Peyer's patch (tissue), 4 donors: ENCODE measurements around the gene ATP5PD. TPM values are rescaled to one million over a fixed set of nuclear protein-coding genes. Genes with fewer than 3 reads are reported as not detected.
A peak's percentile ranks its signal among the peaks of the same experiment; 100 is the strongest.
"Not testable (repeated sequence)": the region's sequence is repeated elsewhere in the genome, so short reads cannot be mapped to it uniquely, and the experiment has no call there.

Experiments used
- DNase-seq, 3 donors: peaks; one replicate each; pipeline ENCODE4 v3.0.0-alpha.2; 2017 to 2019
- H3K27ac ChIP-seq, 4 donors: fragments of 200-600 bp; sonication (generic); one replicate each; pipeline ENCODE4 v1.5.1; 2016 to 2019
- H3K27me3 ChIP-seq, 2 donors: fragments of 200-600 bp; sonication (generic); one replicate each; pipeline ENCODE4 v1.5.1; 2019
- H3K36me3 ChIP-seq, 3 donors: fragments of 200-600 bp; sonication (generic); one replicate each; pipeline ENCODE4 v1.5.1; 2016 to 2019
- H3K4me1 ChIP-seq, 4 donors: fragments of 200-600 bp; sonication (generic); one replicate each; pipeline ENCODE4 v1.5.1; 2016 to 2019
- H3K4me3 ChIP-seq, 4 donors: fragments of 200-600 bp; sonication (generic); 1 replicate in 3 of 4; 2 replicates in 1 of 4; pipeline ENCODE4 v1.5.1; 2016 to 2019; ENCODE audit warnings: mild to moderate bottlenecking in 1 of 4
- H3K9me3 ChIP-seq, 4 donors: fragments of 200-600 bp; sonication (generic); one replicate each; pipeline ENCODE4 v1.5.1; 2016 to 2019; ENCODE audit warnings: mild to moderate bottlenecking in 1 of 4
- POLR2A ChIP-seq, 2 donors: fragments of 450-650 bp; IDR thresholded peaks; one replicate each; pipeline ENCODE4 v1.5.1; 2017; ENCODE audit warnings: antibody characterized with exemption in 2 of 2, mild to moderate bottlenecking in 2 of 2, moderate library complexity in 2 of 2
- total RNA-seq, 4 donors: library from RNA; depleted of rRNA; stranded (reverse); fragments of >200 nt; gene quantifications; one replicate each; pipeline ENCODE4 v1.1.0, GENCODE V29; 2016
- TF ChIP-seq, protein P1 (sequence below), 6 experiments: fragments of 450-650 bp in 4 of 6; fragments of 200-600 bp in 2 of 6; sonication (generic) in 1 of 6; IDR thresholded peaks; one replicate each; pipeline ENCODE4 v1.5.1; 2017 to 2019; ENCODE audit warnings: antibody characterized with exemption in 6 of 6, mild to moderate bottlenecking in 3 of 6, moderate library complexity in 1 of 6

Gene ATP5PD
- total RNA-seq, 4 donors from 2014 or later = 202 to 302 (median 247) TPM

GRCh38 chr17:75008373-75008772 lies 38.4 kb downstream of the ATP5PD start:
- Histone ChIP-seq H3K9me3 (no peaks in the 10 kb centered on the region), H3K4me1 (peaks cover 0 to 16% (median 5%) of the 10 kb centered on the region in 4 donors), H3K27ac (no peak overlapping the region), H3K27me3 (no peaks in the 10 kb centered on the region), H3K36me3 (peaks cover 0 to 15% (median 0%) of the 10 kb centered on the region in 3 donors), H3K4me3 (no peak overlapping the region)
- no peak for TF ChIP-seq POLR2A (IDR thresholded peaks at IDR 0.05)
- TF ChIP-seq, protein P1, sequence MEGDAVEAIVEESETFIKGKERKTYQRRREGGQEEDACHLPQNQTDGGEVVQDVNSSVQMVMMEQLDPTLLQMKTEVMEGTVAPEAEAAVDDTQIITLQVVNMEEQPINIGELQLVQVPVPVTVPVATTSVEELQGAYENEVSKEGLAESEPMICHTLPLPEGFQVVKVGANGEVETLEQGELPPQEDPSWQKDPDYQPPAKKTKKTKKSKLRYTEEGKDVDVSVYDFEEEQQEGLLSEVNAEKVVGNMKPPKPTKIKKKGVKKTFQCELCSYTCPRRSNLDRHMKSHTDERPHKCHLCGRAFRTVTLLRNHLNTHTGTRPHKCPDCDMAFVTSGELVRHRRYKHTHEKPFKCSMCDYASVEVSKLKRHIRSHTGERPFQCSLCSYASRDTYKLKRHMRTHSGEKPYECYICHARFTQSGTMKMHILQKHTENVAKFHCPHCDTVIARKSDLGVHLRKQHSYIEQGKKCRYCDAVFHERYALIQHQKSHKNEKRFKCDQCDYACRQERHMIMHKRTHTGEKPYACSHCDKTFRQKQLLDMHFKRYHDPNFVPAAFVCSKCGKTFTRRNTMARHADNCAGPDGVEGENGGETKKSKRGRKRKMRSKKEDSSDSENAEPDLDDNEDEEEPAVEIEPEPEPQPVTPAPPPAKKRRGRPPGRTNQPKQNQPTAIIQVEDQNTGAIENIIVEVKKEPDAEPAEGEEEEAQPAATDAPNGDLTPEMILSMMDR (IDR thresholded peaks at IDR 0.05) = no peak
- DNase-seq = no peak

- Histone ChIP-seq H3K27ac (no peak overlapping the region), H3K36me3 (peaks cover 0 to 29% (median 0%) of the 10 kb centered on the region in 3 donors), H3K4me3 (no peak overlapping the region), H3K9me3 (no peaks in the 10 kb centered on the region), H3K27me3 (no peaks in the 10 kb centered on the region), H3K4me1 (peaks cover 0 to 6% (median 0%) of the 10 kb centered on the region in 4 donors)
- no peak for TF ChIP-seq POLR2A (IDR thresholded peaks at IDR 0.05)
- TF ChIP-seq, protein P1 (IDR thresholded peaks at IDR 0.05) = peak in 3 of 6 experiments; percentile 37 to 46 (median 43)
- no peak for DNase-seq
Observed at GRCh38 chr17:75006653-75007052, 40.1 kb downstream of the ATP5PD start.

- H3K36me3 ChIP-seq = peaks cover 0 to 35% (median 0%) of the 10 kb centered on the region in 3 donors
- not testable (repeated sequence) for DNase-seq
Observed at GRCh38 chr17:75006084-75006483, 40.7 kb downstream of the ATP5PD start.

GRCh38 chr17:75005291-75005690 lies 41.5 kb downstream of the ATP5PD start:
- H3K27ac ChIP-seq = no peak overlapping the region
- no peak for DNase-seq
- H3K4me1 ChIP-seq = no peaks in the 10 kb centered on the region
- peaks cover 0 to 41% (median 0%) of the 10 kb centered on the region in 3 donors for H3K36me3 ChIP-seq
- no peak for TF ChIP-seq POLR2A (IDR thresholded peaks at IDR 0.05)
- TF ChIP-seq, protein P1 (IDR thresholded peaks at IDR 0.05) = no peak
- no peak overlapping the region for H3K4me3 ChIP-seq
- H3K27me3 ChIP-seq = no peaks in the 10 kb centered on the region
- no peaks in the 10 kb centered on the region for H3K9me3 ChIP-seq

More at GRCh38 chr17:75006084-75006483, 40.7 kb downstream of the ATP5PD start:
- H3K27me3 ChIP-seq, H3K4me1 ChIP-seq, H3K27ac ChIP-seq, H3K9me3 ChIP-seq, H3K4me3 ChIP-seq: not testable (repeated sequence)

GRCh38 chr17:75004371-75004770 lies 42.4 kb downstream of the ATP5PD start:
- TF ChIP-seq, protein P1 (IDR thresholded peaks at IDR 0.05) = no peak
- TF ChIP-seq POLR2A (IDR thresholded peaks at IDR 0.05) = no peak
- H3K4me1 ChIP-seq = no peaks in the 10 kb centered on the region
- H3K4me3 ChIP-seq = no peak overlapping the region
- peaks cover 0 to 50% (median 0%) of the 10 kb centered on the region in 3 donors for H3K36me3 ChIP-seq
- H3K9me3 ChIP-seq = no peaks in the 10 kb centered on the region
- H3K27ac ChIP-seq = no peak overlapping the region
- no peaks in the 10 kb centered on the region for H3K27me3 ChIP-seq
- DNase-seq = no peak

GRCh38 chr17:75003957-75004355 lies 42.8 kb downstream of the ATP5PD start:
- TF ChIP-seq, protein P1 (IDR thresholded peaks at IDR 0.05) = no peak
- no peak for TF ChIP-seq POLR2A (IDR thresholded peaks at IDR 0.05)
- peaks cover 0 to 51% (median 0%) of the 10 kb centered on the region in 3 donors for H3K36me3 ChIP-seq

More at GRCh38 chr17:75003957-75004355, 42.8 kb downstream of the ATP5PD start:
- no peaks in the 10 kb centered on the region for H3K27me3 ChIP-seq
- H3K4me3 ChIP-seq = no peak overlapping the region
- no peak overlapping the region for H3K27ac ChIP-seq
- no peaks in the 10 kb centered on the region for H3K9me3 ChIP-seq
- no peaks in the 10 kb centered on the region for H3K4me1 ChIP-seq
- DNase-seq = no peak
